DOHH2 (cell line): ENCODE data around the gene SMARCD3.

Experiments used
- CTCF ChIP-seq: fragments of 200-600 bp; sonication (generic); IDR thresholded peaks from one replicate; pipeline ENCODE4 v1.5.1; 2014; ENCODE audit warnings: antibody characterized with exemption, mild to moderate bottlenecking, low read depth, low read length; ENCODE audit not compliant: poor library complexity, severe bottlenecking
- EZH2phosphoT487 ChIP-seq: fragments of 200-600 bp; sonication (generic); IDR thresholded peaks from 2 replicates; pipeline ENCODE4 v1.6.1; 2017; ENCODE audit warnings: borderline replicate concordance, mild to moderate bottlenecking, antibody characterized with exemption, low read length, moderate library complexity, mixed read lengths

- no peak for TF ChIP-seq CTCF
- TF ChIP-seq EZH2phosphoT487, result no peak
Observed at GRCh38 chr7:151273651-151274390, 25.3 kb upstream of the SMARCD3 start.
